Hematopoietic multipotent progenitor cell (in vitro differentiated cells): ENCODE results near the gene PCCA. TPM values are rescaled to one million over a fixed set of nuclear protein-coding genes. Genes with fewer than 3 reads are reported as not detected.
"Not testable (repeated sequence)": the region's sequence is repeated elsewhere in the genome, so short reads cannot be mapped to it uniquely, and the experiment has no call there.

ENCODE experiments used
- DNase-seq, 3 donors: peaks; one replicate each; pipeline ENCODE4 v3.0.0-alpha.2; 2011 to 2015; ENCODE audit warnings: low read depth in 2 of 3, low spot score in 2 of 3
- total RNA-seq: library from RNA; depleted of rRNA; stranded (reverse); fragments of >200 nt; gene quantifications from one replicate; pipeline ENCODE4 v1.2.3, GENCODE V29; 2012

Gene PCCA
- total RNA-seq, 1 donor: 11.0 TPM

DNA sequence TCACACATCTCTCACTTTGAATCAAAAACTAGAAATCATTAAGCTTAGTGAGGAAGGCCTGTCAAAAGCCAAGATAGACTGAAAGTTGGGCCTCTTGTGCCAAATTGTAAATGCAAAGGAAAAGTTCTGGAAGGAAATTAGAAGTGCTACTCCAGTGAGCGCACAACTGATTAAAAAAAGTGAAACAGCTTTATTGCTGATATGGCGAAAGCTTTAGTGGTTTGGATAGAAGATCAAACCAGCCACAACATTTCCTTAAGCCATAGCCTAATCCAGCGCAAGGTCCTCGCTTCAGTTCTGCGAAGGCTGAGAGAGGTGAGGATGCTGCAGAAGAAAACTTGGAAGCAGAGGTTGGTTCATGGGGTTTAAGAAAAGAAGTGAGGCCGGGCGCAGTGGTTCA is 7.6 kb downstream of the PCCA start:
- no peak for DNase-seq

GRCh38 chr13:100097821-100098220 is 8.9 kb downstream of the PCCA start:
- DNase-seq: no peak

DNA sequence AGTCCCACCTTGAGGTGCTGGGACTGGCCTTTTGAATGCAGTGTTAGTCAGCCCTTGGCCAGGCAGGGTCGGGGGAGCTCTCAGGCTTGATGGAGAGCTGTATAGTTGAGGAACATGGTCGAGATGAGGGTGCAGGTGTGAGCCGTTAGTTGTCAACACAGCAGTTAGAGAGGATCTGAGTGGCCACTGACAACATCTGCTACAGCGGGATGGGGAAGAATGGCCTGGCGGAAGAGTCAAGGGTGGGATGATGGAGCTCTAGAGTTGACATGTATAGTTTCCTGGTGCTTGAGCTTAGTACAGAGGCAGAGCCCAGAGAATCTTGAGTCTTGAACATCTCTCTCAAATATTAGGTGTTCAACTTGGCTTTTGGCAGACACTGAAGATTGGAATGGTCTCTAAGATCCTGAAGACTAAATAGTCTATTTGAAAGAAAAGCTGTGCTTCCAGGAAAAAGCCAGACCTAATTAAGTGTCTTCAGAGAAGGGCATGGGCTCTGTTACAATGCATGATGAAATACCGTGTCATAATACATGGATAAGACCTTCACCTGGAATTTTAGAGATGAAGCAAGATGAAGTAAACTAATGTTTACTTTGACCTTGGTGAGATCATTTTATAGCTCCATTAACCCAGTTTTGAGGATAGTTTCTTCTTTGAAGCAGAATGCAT is 9.7 kb downstream of the PCCA start:
- DNase-seq: no peak

DNA sequence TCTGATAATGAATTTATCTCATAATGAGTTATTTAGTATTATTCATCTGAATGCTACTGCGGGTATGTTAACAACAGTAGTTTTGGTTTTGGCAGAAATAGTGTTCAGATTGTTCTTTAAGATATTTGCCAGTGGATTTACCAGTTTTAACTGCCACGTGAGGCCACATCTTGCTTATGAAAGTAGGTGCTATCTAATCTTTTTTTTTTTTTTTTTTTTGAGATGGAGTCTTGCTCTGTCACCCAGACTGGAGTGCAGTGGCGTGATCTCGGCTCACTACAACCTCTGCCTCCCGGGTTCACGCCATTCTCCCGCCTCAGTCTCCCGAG is 10.2 kb downstream of the PCCA start:
- not testable (repeated sequence) for DNase-seq

GRCh38 chr13:100100115-100100879 is 11.4 kb downstream of the PCCA start:
- DNase-seq: no peak

- DNase-seq: no peak
These were observed 13.1 kb downstream of the PCCA start for GRCh38 chr13:100102042-100102441.

- DNase-seq: no peak
These were observed 17.1 kb downstream of the PCCA start for GRCh38 chr13:100106005-100106404.

DNA sequence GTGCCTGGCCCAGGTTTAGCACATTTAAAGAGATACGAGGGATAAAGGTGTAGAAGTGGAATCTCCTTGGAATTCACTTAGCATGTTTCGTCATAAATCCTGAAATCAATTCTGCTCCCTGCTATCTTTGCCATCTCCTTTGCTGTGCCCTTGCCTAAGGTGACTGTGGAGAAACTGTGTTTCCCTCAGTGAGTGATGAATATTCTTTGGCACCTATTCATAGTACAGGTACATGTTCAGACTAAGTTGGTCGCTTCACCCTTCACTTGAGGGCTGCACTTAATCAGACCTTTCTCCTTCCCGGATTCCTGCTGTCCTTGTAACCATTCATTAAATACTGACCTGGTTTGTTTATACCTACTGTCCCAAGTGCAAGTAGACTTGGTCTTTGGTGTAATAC is 17.8 kb downstream of the PCCA start:
- DNase-seq: no peak

DNA sequence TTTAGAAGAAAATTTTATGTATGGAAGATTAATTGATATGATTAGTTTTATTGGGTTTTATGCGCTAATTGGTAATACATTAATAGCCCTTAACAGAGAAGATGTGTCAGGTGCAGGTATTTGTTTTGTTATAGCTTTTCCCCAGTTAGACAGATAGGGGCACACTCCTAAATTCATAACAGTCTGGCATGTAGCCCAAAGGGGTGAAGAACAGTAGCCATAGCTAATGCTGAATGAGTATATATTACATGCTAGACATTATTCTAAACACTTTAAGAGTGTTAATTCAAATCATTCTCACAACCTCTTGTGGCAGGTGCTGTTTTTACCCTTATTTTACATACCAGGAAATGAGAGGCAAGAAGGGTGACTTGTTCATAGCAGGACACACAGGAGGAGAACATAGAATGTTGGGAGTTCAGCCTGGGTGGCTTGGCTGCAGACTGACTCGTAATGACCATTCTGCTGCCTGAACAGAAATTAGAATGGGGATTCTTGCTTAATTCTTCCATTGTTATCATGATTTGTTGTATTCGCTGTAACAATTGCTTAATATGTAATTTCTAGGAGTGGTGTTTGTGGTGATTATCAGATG is 20.1 kb downstream of the PCCA start:
- DNase-seq: no peak

DNA sequence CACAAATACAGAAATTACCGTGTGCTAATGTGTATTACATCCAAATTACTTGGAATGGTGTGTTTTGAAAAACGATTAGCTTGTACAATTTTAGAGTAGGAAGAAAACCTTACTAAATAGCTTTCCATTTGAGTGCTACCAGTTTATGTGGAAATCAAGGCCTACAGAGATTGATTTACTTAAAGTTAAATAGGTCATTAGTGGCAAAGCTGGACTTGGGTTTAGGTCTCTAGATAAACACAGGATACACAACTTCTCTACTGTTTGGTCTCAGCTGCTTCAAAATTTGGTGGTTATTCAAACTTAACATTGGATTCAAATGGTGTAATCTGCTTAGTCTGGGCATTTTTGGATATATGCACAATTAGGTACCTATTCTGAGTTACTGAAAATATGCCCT is 21.4 kb downstream of the PCCA start:
- no peak for DNase-seq

DNA sequence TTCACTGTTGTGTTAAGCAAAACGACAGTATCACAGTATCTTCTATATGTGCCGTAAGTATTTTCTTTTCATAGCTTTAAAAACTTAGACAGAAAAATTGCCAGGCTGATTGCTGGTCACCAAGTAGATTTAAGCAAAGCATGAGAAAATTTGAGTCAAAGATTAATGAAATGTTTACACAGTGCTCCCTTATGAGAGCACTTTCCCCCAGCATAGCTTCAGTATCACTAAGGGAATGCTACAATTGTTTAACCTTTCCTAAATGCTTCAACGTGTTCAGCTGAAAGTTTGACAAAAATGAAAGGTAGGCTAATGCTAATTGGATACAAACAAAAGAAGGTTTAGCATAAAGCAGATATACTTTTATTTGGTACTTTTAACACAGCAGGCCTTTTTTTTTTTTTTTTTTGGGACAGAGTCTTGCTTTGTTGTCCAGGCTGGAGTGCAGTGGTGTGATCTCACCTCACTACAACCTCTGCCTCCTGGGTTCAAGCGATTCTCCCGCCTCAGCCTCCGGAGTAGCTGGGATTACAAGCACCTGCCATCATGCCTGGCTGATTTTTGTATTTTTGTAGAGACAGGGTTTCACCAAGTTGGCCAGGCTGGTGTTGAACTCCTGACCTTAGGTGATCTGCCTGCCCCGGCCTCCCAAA is 23.4 kb downstream of the PCCA start:
- no peak for DNase-seq

- no peak for DNase-seq
These were observed 26.9 kb downstream of the PCCA start for GRCh38 chr13:100115693-100116254.

DNA sequence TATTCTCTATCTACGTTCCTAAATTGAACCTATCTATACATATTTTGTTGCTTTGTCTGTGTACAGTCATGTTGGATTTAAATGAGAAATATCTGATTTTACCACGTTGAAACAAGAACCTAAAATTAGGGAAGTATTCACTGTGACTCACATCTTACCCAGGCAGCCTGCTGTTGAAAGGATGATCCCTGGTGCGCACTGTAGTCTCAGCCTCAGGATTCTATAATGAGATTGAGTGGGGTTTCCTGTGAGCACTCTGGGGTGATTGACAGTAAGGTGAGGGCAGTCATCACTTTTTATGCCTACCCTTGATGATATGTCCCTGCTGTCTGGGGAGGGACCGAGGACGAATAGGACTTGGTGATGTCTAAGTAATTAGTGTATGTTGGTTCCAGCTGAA is 35.4 kb downstream of the PCCA start:
- DNase-seq: peak in 1 of 3 donors; percentile 8

- no peak for DNase-seq
These were observed 37.1 kb downstream of the PCCA start for GRCh38 chr13:100125946-100126345.

- DNase-seq: no peak
These were observed 39.5 kb downstream of the PCCA start for GRCh38 chr13:100128373-100128772.

GRCh38 chr13:100128838-100129237 is 39.9 kb downstream of the PCCA start:
- no peak for DNase-seq

DNA sequence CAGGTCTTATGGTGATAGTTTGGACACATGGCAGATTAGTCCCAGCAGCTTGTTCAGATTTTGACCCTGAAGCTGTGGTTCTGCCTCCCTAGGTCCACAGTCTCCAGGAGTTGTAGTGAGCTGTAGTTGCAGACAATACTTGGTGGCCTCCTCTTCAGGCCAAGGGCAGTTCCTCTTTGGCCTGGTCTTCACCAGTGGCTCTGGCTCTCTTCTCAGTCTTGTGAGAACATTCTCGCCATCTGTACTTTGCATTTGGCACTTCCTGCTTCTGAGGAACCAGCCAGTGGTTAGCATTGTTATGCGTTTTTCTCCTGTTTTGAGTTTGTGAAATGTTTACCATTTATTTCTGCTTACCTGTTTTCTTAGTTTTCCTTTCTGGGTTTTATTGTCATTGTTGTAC is 40.7 kb downstream of the PCCA start:
- DNase-seq: peak in 1 of 3 donors; percentile 33

DNA sequence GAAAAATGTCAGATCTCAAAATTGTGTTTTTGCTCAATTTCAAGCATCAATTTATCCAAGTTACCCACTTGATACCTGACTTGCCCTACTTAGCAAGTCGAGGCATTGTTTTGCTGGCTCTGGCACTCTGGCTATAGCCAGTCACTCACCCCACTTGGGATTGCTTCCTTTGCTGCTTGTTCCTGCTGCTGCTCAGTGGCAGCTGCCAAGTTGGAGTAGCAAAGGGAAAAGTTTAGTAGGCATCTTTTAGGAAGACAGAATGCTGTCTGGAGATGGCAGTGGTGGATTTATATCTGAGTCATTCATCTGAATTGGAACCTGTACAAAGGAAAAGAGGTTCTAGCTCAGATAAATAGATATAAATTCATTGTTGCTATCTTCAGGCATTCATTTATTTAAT is 41.2 kb downstream of the PCCA start:
- DNase-seq: no peak

GRCh38 chr13:100130930-100131511 is 42.1 kb downstream of the PCCA start:
- DNase-seq: no peak

DNA sequence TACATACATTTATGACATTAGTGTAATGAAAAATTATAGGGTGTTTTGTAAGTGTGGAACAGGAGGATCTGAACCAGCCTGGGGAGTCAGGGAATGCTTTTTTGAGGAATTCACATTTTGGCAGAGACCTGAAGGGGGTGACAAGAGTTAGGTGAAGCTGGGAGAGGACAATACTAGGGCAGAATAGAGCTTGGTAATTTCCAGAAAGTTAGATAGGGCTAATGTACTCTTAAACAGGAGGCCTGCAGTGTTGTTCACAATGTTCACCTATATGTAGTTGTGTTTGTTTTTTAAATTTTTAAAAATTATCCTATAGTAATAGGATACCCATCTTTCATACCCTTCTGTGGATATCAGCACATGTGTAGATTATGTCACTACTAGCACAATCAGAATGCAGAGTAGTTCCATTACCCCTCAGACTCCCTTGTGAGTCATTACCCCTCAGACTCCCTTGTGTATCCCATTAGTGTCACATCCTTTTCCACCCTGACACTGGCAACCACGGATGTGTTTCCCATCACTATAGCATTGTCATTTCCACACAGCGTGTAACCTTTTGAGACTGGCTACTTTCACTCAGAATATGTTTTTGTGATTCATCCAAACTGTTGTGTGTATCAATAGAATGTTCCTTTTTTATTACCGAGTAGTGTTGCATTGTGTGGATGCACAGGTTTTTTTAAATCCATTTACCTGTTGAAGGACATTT is 43.1 kb downstream of the PCCA start:
- DNase-seq: no peak
